Activated B cell treated with CpG ODN at 0.5 μM for 24 hours (primary cell): ENCODE measurements around the gene CPNE4. TPM values are rescaled to one million over a fixed set of nuclear protein-coding genes. Genes with fewer than 3 reads are reported as not detected.

Source experiments
- ATAC-seq: fragments of 200-7000 bp; cut with Tn5 transposase; one replicate; pipeline ENCODE4 v1.10.0; 2021; ENCODE audit warnings: low read depth, mild to moderate bottlenecking, moderate library complexity
- CTCF ChIA-PET: fragments of 350-600 bp; sonication (Branson Sonifier 250); formaldehyde crosslinking; loops from one replicate; lab custom pipeline; 2021; ENCODE audit warnings: antibody characterized with exemption; lab: Charles Lee
- POLR2A ChIA-PET: fragments of 350-600 bp; sonication (Branson Sonifier 250); formaldehyde crosslinking; loops from one replicate; lab custom pipeline; 2021; ENCODE audit warnings: antibody characterized with exemption; lab: Charles Lee
- DNase-seq: peaks from one replicate; pipeline ENCODE4 v3.0.0; 2022
- H3K27ac Mint-ChIP-seq: one replicate; pipeline ENCODE4 v1.8.0; 2020; ENCODE audit warnings: mixed read lengths
- H3K27me3 Mint-ChIP-seq: one replicate; pipeline ENCODE4 v1.8.0; 2021; ENCODE audit warnings: mixed read lengths
- H3K36me3 Mint-ChIP-seq: one replicate; pipeline ENCODE4 v1.8.0; 2021; ENCODE audit warnings: low read depth, mixed read lengths
- H3K4me1 Mint-ChIP-seq: one replicate; pipeline ENCODE4 v1.8.0; 2021; ENCODE audit warnings: mixed read lengths
- H3K4me3 Mint-ChIP-seq: one replicate; pipeline ENCODE4 v1.8.0; 2020; ENCODE audit warnings: mild to moderate bottlenecking, mixed read lengths
- H3K9me3 Mint-ChIP-seq: one replicate; pipeline ENCODE4 v1.8.0; 2020; ENCODE audit warnings: mixed read lengths
- CTCF ChIP-seq: fragments of 200-600 bp; IDR thresholded peaks from one replicate; pipeline ENCODE4 v1.8.0; 2022; ENCODE audit warnings: antibody characterized with exemption, mild to moderate bottlenecking
- intact Hi-C: fragments of 100-400 bp; cut with micrococcal nuclease; formaldehyde crosslinking; loops from one replicate; pipeline ENCODE4 v1.15.1; 2024
- total RNA-seq: library from RNA; stranded (reverse); gene quantifications from 2 replicates; pipeline ENCODE4 v1.2.3, GENCODE V29; 2022

The CPNE4 gene
- total RNA-seq, 1 donor from 2014 or later = not detected

DNA sequence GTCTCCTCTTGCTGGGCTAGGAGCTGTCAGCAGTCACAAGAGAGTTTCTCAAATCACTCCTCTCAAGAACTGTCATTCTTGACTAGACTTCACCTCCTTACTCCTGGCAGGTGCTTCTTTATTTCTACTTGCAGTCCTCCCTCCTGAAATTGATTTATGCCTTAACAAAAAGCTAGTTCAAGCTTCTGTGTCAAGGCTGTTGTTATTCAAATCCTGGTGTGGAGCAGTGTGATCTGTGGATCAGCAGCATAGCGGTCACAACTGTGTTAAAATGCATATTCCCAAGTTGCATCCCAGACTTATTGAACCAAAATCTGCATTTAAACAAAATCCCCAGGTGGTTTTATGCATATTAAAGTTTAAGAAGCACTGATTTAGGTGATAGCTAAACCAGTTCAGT is 411.4 kb downstream of the CPNE4 start:
- Mint-ChIP-seq H3K27ac (no peak overlapping the region), H3K4me1 (no peaks in the 10 kb centered on the region), H3K27me3 (peaks cover 5% of the 10 kb centered on the region), H3K9me3 (no peaks in the 10 kb centered on the region), H3K4me3 (no peak overlapping the region), H3K36me3 (no peaks in the 10 kb centered on the region)
- no peak for DNase-seq
- no peak for ATAC-seq
- CTCF ChIA-PET = no interaction called here
- TF ChIP-seq CTCF = no peak
- intact Hi-C loops = no loop called here
- POLR2A ChIA-PET = no interaction called here

DNA sequence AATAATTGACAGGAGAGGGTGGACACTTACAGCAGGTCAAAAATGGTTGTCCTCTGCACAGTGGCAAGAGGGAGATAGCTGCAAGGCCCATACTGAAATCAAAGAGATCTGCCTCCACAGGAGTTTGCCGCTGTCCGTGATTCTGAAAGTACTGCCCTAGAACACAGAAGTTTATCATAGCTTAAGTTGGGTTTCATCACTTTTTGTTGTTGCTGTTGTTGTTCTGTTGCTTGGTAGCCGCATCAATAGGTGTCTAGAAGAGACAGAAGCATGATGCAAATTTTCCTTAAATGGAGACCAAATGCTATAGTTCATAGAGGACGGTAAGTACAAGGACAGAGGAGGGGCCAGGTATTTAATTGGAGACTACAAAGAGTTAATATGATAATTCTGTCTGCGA is 412.1 kb downstream of the CPNE4 start:
- ChIA-PET POLR2A (no interaction called here), CTCF (no interaction called here)
- intact Hi-C loops = no loop called here
- ATAC-seq = no peak
- DNase-seq = no peak
- no peak overlapping the region for H3K4me3 Mint-ChIP-seq
- no peaks in the 10 kb centered on the region for H3K4me1 Mint-ChIP-seq
- H3K36me3 Mint-ChIP-seq = no peaks in the 10 kb centered on the region
- TF ChIP-seq CTCF = no peak
- no peaks in the 10 kb centered on the region for H3K9me3 Mint-ChIP-seq
- peaks cover 5% of the 10 kb centered on the region for H3K27me3 Mint-ChIP-seq
- H3K27ac Mint-ChIP-seq = no peak overlapping the region

GRCh38 chr3:131620977-131621376 is 413.8 kb downstream of the CPNE4 start:
- Mint-ChIP-seq H3K4me1 (no peaks in the 10 kb centered on the region), H3K27ac (no peak overlapping the region), H3K27me3 (peaks cover 6% of the 10 kb centered on the region), H3K4me3 (no peak overlapping the region), H3K9me3 (no peaks in the 10 kb centered on the region), H3K36me3 (no peaks in the 10 kb centered on the region)
- ChIA-PET POLR2A (no interaction called here), CTCF (no interaction called here)
- no peak for ATAC-seq
- no peak for DNase-seq
- no peak for TF ChIP-seq CTCF
- intact Hi-C loops = no loop called here

DNA sequence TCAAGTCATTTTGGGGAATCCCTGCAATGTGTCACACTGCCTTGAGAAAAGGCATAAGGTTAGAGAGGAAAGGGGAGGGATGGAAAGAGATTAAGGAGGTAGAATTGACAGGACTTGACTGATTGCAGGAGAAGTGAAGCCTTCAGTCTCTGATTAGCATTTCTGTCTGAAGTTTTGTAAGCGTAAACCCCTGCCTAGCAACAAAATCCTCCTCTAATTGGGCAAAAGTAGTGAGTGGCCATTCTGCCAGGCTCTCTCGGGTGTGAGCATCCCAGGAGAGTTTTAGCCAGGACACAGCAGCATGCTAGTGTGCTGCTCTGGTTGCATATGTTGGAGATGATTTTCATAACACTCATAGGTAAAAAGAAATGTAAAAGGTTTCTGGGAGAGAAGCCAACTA is 415.0 kb downstream of the CPNE4 start:
- POLR2A ChIA-PET = no interaction called here
- no peaks in the 10 kb centered on the region for H3K9me3 Mint-ChIP-seq
- no peak overlapping the region for H3K27ac Mint-ChIP-seq
- no peak for TF ChIP-seq CTCF
- no peaks in the 10 kb centered on the region for H3K4me1 Mint-ChIP-seq
- peaks cover 6% of the 10 kb centered on the region for H3K27me3 Mint-ChIP-seq
- H3K36me3 Mint-ChIP-seq = no peaks in the 10 kb centered on the region
- CTCF ChIA-PET = no interaction called here
- intact Hi-C loops = no loop called here
- ATAC-seq (no peak), DNase-seq (no peak)
- H3K4me3 Mint-ChIP-seq = no peak overlapping the region

GRCh38 chr3:131616719-131617118 is 418.1 kb downstream of the CPNE4 start:
- peaks cover 6% of the 10 kb centered on the region for H3K27me3 Mint-ChIP-seq
- H3K9me3 Mint-ChIP-seq = no peaks in the 10 kb centered on the region
- POLR2A ChIA-PET = no interaction called here
- no peak overlapping the region for H3K4me3 Mint-ChIP-seq
- no peaks in the 10 kb centered on the region for H3K4me1 Mint-ChIP-seq
- intact Hi-C loops = no loop called here
- H3K36me3 Mint-ChIP-seq = no peaks in the 10 kb centered on the region
- ATAC-seq (no peak), DNase-seq (no peak)
- CTCF ChIA-PET = no interaction called here
- no peak overlapping the region for H3K27ac Mint-ChIP-seq
- no peak for TF ChIP-seq CTCF
